ENCODE data around the gene BMPR1B.

Gene BMPR1B

DNA sequence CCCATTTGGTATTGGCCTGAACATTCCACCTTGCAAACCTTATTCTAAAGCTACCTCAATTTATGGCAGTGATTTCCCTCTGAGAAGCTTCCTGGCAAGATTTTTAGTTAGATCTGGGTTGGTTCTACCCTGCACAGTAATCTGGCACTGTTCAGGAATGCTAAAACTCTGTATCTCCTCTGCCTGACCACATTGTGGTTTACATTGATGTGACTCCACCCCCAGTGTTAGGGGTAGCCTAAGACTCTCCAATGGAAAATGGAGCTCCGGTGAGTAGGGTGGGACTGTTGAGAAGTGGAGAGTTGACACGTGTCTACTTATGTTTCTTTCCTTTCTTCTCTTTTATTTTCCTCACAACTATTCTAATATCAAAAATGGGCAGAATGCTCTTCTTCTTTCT is 45.4 kb downstream of the BMPR1B start:
- Histone ChIP-seq H3K9ac (ENCODE audit: low read length in 2 of 2) (no peak overlapping the region), H3K27me3 (ENCODE audit: control insufficient read depth in 1 of 2, insufficient read depth in 2 of 2, low read length in 2 of 2) (no peaks in the 10 kb centered on the region), H3K4me1 (ENCODE audit: control insufficient read depth, insufficient read depth, low read length) (peaks cover 3% of the 10 kb centered on the region)

DNA sequence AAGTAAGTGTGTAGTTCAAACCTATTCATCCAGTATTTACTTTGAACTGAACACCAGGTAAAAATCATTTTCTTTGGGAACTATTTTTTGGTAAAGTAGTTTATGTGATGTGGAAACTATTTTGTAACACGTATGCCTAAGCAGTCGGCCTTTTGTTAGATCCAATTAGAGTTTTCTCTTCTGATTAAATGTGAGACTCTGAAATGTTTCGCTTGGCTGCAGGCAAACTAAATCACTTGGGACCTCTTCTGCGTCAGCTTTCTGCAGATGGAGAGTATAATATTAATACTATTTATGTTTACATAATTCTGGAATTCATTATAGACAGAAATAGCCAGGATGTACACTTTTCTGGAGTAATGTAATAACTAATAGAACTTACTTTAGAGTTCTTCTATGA is 46.9 kb downstream of the BMPR1B start:
- Histone ChIP-seq H3K9ac (ENCODE audit: low read length in 2 of 2) (no peak overlapping the region), H3K27ac (ENCODE audit: low read length) (no peak overlapping the region), H3K9me3 (ENCODE audit: control insufficient read depth in 2 of 2, low read length in 2 of 2) (no peaks in the 10 kb centered on the region), H3K36me3 (ENCODE audit: control insufficient read depth in 2 of 2, insufficient read depth in 2 of 2, low read length in 2 of 2) (no peaks in the 10 kb centered on the region), H3K27me3 (ENCODE audit: control insufficient read depth in 1 of 2, insufficient read depth in 2 of 2, low read length in 2 of 2) (no peaks in the 10 kb centered on the region), H3K4me1 (ENCODE audit: control insufficient read depth, insufficient read depth, low read length) (peaks cover 3% of the 10 kb centered on the region), H3K4me3 (ENCODE audit: low read length in 2 of 2) (no peak overlapping the region)

More for the DNA sequence above, 45.4 kb downstream of the BMPR1B start:
- Histone ChIP-seq H3K36me3 (ENCODE audit: control insufficient read depth in 2 of 2, insufficient read depth in 2 of 2, low read length in 2 of 2) (no peaks in the 10 kb centered on the region), H3K4me3 (ENCODE audit: low read length in 2 of 2) (no peak overlapping the region), H3K27ac (ENCODE audit: low read length) (no peak overlapping the region), H3K9me3 (ENCODE audit: control insufficient read depth in 2 of 2, low read length in 2 of 2) (no peaks in the 10 kb centered on the region)

DNA sequence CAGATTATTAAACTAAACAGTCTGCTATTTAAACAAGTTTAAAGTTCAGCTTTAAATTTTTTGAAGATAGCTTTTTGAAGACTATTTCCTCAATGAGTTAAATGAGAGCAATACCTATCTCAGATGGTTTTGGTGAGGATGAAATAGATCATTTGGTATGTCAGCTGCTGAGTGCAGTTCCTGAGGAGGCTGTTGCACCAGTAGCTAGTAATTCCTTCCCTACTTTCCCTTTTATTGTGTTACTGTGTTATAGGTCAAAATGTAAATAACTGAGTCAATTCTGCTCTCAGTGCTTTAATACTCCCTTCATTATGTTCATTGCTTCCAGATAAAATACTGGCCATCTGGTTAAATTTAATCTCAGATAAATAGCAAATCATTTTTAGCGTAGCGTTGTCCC is 48.6 kb downstream of the BMPR1B start:
- Histone ChIP-seq H3K4me1 (ENCODE audit: control insufficient read depth, insufficient read depth, low read length) (peaks cover 3% of the 10 kb centered on the region), H3K9me3 (ENCODE audit: control insufficient read depth in 2 of 2, low read length in 2 of 2) (no peaks in the 10 kb centered on the region), H3K27me3 (ENCODE audit: control insufficient read depth in 1 of 2, insufficient read depth in 2 of 2, low read length in 2 of 2) (no peaks in the 10 kb centered on the region), H3K36me3 (ENCODE audit: control insufficient read depth in 2 of 2, insufficient read depth in 2 of 2, low read length in 2 of 2) (no peaks in the 10 kb centered on the region), H3K27ac (ENCODE audit: low read length) (no peak overlapping the region), H3K4me3 (ENCODE audit: low read length in 2 of 2) (no peak overlapping the region), H3K9ac (ENCODE audit: low read length in 2 of 2) (no peak overlapping the region)

DNA sequence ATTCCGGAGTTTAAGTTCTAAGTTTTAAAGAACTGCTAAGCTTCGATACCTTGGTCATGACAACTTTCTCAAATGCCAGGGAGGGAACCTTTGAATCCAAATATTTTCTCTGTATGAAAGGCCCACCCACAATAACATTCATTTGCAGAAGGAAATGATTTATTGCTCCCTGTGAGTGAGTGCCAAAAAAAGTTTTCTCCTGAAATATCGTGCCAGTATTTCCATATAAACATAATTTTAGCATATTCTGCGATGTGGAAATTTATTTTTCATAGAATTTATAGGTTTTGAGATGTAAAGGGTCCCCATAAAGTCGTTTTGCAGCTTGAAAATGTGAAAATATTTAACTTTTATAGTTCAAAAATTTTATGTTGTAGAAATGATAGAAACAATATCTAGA is 53.9 kb downstream of the BMPR1B start:
- H3K4me3 ChIP-seq (ENCODE audit: low read length in 2 of 2): no peak overlapping the region
- no peaks in the 10 kb centered on the region for H3K4me1 ChIP-seq (ENCODE audit: control insufficient read depth, insufficient read depth, low read length)

DNA sequence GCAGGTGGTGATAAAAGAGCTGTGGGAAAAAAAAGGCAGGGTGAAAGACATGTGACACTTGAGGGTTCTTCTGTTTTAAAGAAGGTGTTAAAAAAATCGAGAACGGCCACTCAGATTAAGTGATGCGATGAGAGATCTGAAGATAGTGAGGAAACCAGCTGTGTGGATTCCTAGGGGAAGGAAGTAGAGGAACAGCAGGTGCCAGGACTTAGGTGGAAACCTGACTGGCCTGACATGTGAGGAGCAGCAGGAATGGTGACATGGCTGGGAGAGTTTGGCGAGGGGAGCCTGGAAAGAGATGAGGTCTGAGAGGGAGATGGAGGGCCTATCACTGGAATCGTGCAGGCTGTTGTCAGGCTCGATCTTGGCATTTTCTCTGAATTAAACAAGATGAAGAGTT is 55.5 kb downstream of the BMPR1B start:
- no peak overlapping the region for H3K9ac ChIP-seq (ENCODE audit: low read length in 2 of 2)
- no peaks in the 10 kb centered on the region for H3K36me3 ChIP-seq (ENCODE audit: control insufficient read depth in 2 of 2, insufficient read depth in 2 of 2, low read length in 2 of 2)
- H3K27me3 ChIP-seq (ENCODE audit: control insufficient read depth in 1 of 2, insufficient read depth in 2 of 2, low read length in 2 of 2): no peaks in the 10 kb centered on the region
- H3K27ac ChIP-seq (ENCODE audit: low read length): no peak overlapping the region
- no peaks in the 10 kb centered on the region for H3K4me1 ChIP-seq (ENCODE audit: control insufficient read depth, insufficient read depth, low read length)
- H3K4me3 ChIP-seq (ENCODE audit: low read length in 2 of 2): no peak overlapping the region
- H3K9me3 ChIP-seq (ENCODE audit: control insufficient read depth in 2 of 2, low read length in 2 of 2): no peaks in the 10 kb centered on the region

More for the DNA sequence above, 53.9 kb downstream of the BMPR1B start:
- no peak overlapping the region for H3K9ac ChIP-seq (ENCODE audit: low read length in 2 of 2)
- no peaks in the 10 kb centered on the region for H3K36me3 ChIP-seq (ENCODE audit: control insufficient read depth in 2 of 2, insufficient read depth in 2 of 2, low read length in 2 of 2)
- H3K9me3 ChIP-seq (ENCODE audit: control insufficient read depth in 2 of 2, low read length in 2 of 2): no peaks in the 10 kb centered on the region
- no peaks in the 10 kb centered on the region for H3K27me3 ChIP-seq (ENCODE audit: control insufficient read depth in 1 of 2, insufficient read depth in 2 of 2, low read length in 2 of 2)
- no peak overlapping the region for H3K27ac ChIP-seq (ENCODE audit: low read length)

DNA sequence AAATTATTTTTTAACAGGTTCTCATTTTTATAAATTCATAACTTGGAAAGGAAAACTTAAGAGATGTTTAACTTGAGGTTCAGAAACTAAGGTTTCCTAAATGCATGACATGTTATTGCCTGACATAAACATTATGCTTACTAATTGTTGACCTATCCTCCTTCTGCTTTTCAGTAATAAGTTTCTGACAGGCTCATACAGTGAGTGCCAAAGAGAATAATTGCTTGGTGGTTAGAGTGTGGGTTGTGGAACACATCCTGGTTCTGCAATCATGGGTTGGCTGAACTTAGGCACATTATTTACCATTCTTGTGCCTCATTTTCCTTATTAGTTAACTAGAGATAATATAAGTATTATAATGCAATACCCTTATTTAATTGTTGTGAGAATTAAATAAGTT is 56.5 kb downstream of the BMPR1B start:
- H3K9me3 ChIP-seq (ENCODE audit: control insufficient read depth in 2 of 2, low read length in 2 of 2): no peaks in the 10 kb centered on the region
- no peaks in the 10 kb centered on the region for H3K36me3 ChIP-seq (ENCODE audit: control insufficient read depth in 2 of 2, insufficient read depth in 2 of 2, low read length in 2 of 2)
- no peak overlapping the region for H3K27ac ChIP-seq (ENCODE audit: low read length)
- H3K9ac ChIP-seq (ENCODE audit: low read length in 2 of 2): no peak overlapping the region
- H3K27me3 ChIP-seq (ENCODE audit: control insufficient read depth in 1 of 2, insufficient read depth in 2 of 2, low read length in 2 of 2): no peaks in the 10 kb centered on the region
- peaks cover 1% of the 10 kb centered on the region for H3K4me1 ChIP-seq (ENCODE audit: control insufficient read depth, insufficient read depth, low read length)
- H3K4me3 ChIP-seq (ENCODE audit: low read length in 2 of 2): no peak overlapping the region

DNA sequence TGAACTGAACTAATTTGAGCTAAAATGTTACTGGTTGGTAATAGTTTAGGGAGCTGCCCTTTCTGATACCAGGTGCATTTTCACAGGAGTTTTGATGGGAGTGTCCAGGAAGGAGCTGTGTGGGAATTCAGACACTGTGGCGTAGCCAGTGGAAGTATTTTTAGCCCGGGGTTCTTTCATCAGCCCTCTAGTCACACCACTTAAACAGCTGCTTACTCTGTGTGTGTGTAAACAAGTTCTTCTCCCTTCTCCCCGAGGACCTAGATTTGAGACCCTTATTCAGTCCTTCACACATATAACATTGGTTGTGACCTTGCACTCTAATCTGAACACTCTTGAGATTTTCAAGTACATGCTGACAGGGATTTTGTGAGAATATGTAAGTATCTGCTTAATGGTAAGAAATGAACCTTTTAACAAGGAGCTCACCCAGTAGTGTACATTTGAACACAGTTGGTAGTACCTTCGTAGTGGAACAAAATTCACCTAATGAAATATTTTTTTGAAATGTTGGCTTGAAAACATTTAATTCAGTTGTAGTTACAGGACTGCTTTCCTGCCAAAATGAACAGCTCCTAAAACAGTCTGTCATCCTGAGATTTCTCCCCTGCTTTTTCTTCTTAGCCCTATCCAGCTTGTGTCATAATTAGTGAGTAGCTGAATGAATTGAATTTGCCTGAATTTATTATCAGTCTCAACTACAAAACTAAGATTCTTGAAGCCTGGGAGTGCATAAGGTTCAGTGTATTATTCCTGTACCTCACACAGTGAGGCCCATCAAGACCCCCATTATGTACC is 61.8 kb downstream of the BMPR1B start:
- H3K27me3 ChIP-seq (ENCODE audit: control insufficient read depth in 1 of 2, insufficient read depth in 2 of 2, low read length in 2 of 2): no peaks in the 10 kb centered on the region
- H3K27ac ChIP-seq (ENCODE audit: low read length): no peak overlapping the region
- H3K4me1 ChIP-seq (ENCODE audit: control insufficient read depth, insufficient read depth, low read length): peaks cover 9% of the 10 kb centered on the region
- H3K4me3 ChIP-seq (ENCODE audit: low read length in 2 of 2): no peak overlapping the region
- no peaks in the 10 kb centered on the region for H3K9me3 ChIP-seq (ENCODE audit: control insufficient read depth in 2 of 2, low read length in 2 of 2)
- no peak overlapping the region for H3K9ac ChIP-seq (ENCODE audit: low read length in 2 of 2)
- H3K36me3 ChIP-seq (ENCODE audit: control insufficient read depth in 2 of 2, insufficient read depth in 2 of 2, low read length in 2 of 2): no peaks in the 10 kb centered on the region

DNA sequence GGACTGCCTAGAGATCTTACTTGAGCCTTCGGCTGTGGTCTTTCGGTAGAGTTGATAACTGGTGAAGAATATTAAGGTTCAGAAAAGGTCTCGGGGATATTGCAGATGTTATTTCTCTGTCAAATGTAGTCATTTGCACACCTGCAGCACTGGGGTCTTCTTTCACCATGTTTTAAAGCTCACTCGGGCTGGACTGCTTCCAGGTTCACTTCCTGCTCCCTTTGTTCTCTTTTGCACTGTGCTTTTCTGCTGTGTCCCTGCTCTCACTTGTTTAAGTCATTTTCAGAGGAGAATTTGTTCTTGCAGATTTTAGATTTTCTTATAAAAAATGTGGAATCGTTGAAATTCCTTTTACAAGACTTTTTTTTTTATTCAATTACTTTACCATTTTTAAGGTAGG is 68.5 kb downstream of the BMPR1B start:
- Histone ChIP-seq H3K9ac (ENCODE audit: low read length in 2 of 2) (no peak overlapping the region), H3K27me3 (ENCODE audit: control insufficient read depth in 1 of 2, insufficient read depth in 2 of 2, low read length in 2 of 2) (no peaks in the 10 kb centered on the region), H3K4me1 (ENCODE audit: control insufficient read depth, insufficient read depth, low read length) (no peaks in the 10 kb centered on the region), H3K27ac (ENCODE audit: low read length) (no peak overlapping the region), H3K4me3 (ENCODE audit: low read length in 2 of 2) (no peak overlapping the region), H3K36me3 (ENCODE audit: control insufficient read depth in 2 of 2, insufficient read depth in 2 of 2, low read length in 2 of 2) (no peaks in the 10 kb centered on the region), H3K9me3 (ENCODE audit: control insufficient read depth in 2 of 2, low read length in 2 of 2) (no peaks in the 10 kb centered on the region)

DNA sequence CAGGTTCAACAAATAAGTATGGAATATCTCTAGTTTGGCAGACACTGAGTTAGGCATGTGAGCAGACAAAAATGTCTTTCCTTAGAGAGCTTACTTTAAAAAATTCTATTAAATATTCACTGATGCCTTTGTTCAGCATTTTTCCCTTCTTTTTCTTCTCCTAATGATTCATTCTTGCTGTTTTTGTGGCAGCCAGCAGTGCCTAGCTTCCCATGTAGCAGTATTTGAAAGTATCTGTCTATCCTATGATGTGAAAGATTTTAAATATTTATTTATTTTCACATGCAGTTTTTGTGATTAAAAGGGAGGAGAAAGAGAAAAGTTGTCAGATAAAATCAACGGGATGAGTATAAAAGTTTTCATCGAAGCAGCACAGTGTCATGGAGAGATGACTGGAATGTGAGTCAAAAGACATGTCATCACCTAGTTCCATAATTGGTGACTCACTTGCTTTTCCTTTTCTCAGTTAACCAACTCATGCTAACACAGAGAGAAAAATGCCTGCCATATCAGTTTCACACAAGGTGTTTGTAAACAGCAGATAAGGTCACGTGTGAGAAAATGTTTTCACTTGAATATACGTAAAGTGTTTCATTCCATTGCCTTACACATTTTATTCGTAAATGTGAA is 69.8 kb downstream of the BMPR1B start:
- H3K27ac ChIP-seq (ENCODE audit: low read length): no peak overlapping the region
- no peak overlapping the region for H3K9ac ChIP-seq (ENCODE audit: low read length in 2 of 2)
- no peaks in the 10 kb centered on the region for H3K27me3 ChIP-seq (ENCODE audit: control insufficient read depth in 1 of 2, insufficient read depth in 2 of 2, low read length in 2 of 2)
- no peak overlapping the region for H3K4me3 ChIP-seq (ENCODE audit: low read length in 2 of 2)
- no peaks in the 10 kb centered on the region for H3K4me1 ChIP-seq (ENCODE audit: control insufficient read depth, insufficient read depth, low read length)
- no peaks in the 10 kb centered on the region for H3K9me3 ChIP-seq (ENCODE audit: control insufficient read depth in 2 of 2, low read length in 2 of 2)
- H3K36me3 ChIP-seq (ENCODE audit: control insufficient read depth in 2 of 2, insufficient read depth in 2 of 2, low read length in 2 of 2): no peaks in the 10 kb centered on the region

DNA sequence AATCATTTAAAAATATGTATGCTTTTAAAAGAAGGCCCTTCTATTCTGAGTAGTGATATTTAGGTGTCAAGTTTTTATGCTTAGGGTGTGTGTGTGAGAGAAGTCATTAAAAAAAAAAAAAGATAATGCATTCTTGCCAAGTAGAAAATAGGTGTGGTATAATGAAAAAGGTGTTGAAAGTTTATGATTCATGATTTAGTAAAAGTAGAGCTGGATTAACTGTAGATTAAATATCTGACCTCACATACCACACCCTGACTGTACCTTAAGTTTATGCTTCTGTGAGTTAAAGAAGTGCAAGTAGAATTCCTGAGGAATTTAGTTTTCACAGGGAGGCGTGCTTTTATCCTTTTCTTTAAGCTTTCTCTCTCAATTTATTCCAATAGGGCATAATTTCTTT is 71.1 kb downstream of the BMPR1B start:
- H3K9me3 ChIP-seq (ENCODE audit: control insufficient read depth in 2 of 2, low read length in 2 of 2): no peaks in the 10 kb centered on the region
- no peak overlapping the region for H3K4me3 ChIP-seq (ENCODE audit: low read length in 2 of 2)
- no peak overlapping the region for H3K27ac ChIP-seq (ENCODE audit: low read length)
- H3K36me3 ChIP-seq (ENCODE audit: control insufficient read depth in 2 of 2, insufficient read depth in 2 of 2, low read length in 2 of 2): no peaks in the 10 kb centered on the region
- H3K27me3 ChIP-seq (ENCODE audit: control insufficient read depth in 1 of 2, insufficient read depth in 2 of 2, low read length in 2 of 2): no peaks in the 10 kb centered on the region
- H3K9ac ChIP-seq (ENCODE audit: low read length in 2 of 2): no peak overlapping the region
- H3K4me1 ChIP-seq (ENCODE audit: control insufficient read depth, insufficient read depth, low read length): no peaks in the 10 kb centered on the region

DNA sequence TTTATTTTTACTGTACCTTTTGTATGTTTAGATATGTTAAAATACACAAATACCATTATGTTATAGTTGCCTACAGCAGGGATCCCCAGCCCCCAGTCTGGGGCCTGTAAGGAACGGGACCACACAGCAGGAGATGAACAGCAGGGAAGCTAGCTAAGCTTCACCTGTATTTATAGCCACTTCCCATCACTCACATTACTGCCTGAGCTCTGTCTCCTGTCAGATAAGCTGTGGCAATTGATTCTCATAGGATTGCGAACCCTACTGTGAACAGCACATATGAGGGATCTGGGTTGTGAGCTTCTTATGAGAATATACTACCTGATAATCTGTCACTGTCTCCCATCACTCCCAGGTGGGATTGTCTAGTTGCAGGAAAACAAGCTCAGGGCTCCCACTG is 73.9 kb downstream of the BMPR1B start:
- H3K27me3 ChIP-seq (ENCODE audit: control insufficient read depth in 1 of 2, insufficient read depth in 2 of 2, low read length in 2 of 2): no peaks in the 10 kb centered on the region
- no peak overlapping the region for H3K9ac ChIP-seq (ENCODE audit: low read length in 2 of 2)
- no peaks in the 10 kb centered on the region for H3K36me3 ChIP-seq (ENCODE audit: control insufficient read depth in 2 of 2, insufficient read depth in 2 of 2, low read length in 2 of 2)
- H3K27ac ChIP-seq (ENCODE audit: low read length): no peak overlapping the region
- H3K4me1 ChIP-seq (ENCODE audit: control insufficient read depth, insufficient read depth, low read length): no peaks in the 10 kb centered on the region
- no peaks in the 10 kb centered on the region for H3K9me3 ChIP-seq (ENCODE audit: control insufficient read depth in 2 of 2, low read length in 2 of 2)
- no peak overlapping the region for H3K4me3 ChIP-seq (ENCODE audit: low read length in 2 of 2)
